ENCODE measurements around the gene KBTBD6.

GRCh38 chr13:41132512-41133152 is at the start of gene KBTBD6:
- TF ChIP-seq ZNF274 (IDR thresholded peaks at IDR 0.05; ENCODE audit: low read depth, low read length) = no peak
- TF ChIP-seq YY1 (IDR thresholded peaks at IDR 0.05; ENCODE audit: insufficient read depth, insufficient read length) = no peak

Data from NT2/D1 (cell line).